D721Med (cell line): ENCODE results near the gene NLK.

Experiments used
- DNase-seq: peaks from one replicate; pipeline ENCODE4 v3.0.0; 2011; ENCODE audit warnings: low spot score; ENCODE audit not compliant: insufficient read length
- FAIRE-seq: peaks from 2 replicates; lab custom pipeline; 2011; peaks lifted over from hg19 to GRCh38; lab: Jason Lieb, UNC
- CTCF ChIP-seq: IDR thresholded peaks from 2 replicates; pipeline ENCODE4 v1.5.1; 2012; ENCODE audit warnings: mild to moderate bottlenecking, control low read depth; ENCODE audit not compliant: insufficient read depth; ENCODE audit errors: missing control alignments

NLK gene

GRCh38 chr17:28131599-28131998, 89.1 kb downstream of the NLK start:
- no peak for FAIRE-seq
- TF ChIP-seq CTCF, result no peak
- DNase-seq, result no peak

DNA sequence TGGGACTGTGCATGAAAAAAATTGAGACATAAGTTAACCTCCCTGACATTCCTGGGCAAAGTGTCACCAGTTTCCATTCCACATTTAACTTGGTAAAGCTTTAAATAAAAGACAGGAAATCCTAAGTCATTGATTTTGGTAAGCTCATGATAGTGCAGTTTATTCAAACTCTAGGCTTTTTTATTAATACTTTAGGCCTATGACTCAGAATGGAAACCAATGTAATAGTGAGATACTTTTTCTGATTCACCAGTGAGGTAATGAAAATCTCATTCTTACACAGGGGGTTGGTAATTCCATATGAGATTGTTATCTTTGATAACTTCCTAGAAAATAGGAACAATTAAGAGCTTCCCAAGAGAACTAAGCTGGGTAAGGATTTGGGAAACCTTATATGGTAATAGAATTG, 91.1 kb downstream of the NLK start:
- DNase-seq (no peak), FAIRE-seq (peak; percentile 16)
- no peak for TF ChIP-seq CTCF

DNA sequence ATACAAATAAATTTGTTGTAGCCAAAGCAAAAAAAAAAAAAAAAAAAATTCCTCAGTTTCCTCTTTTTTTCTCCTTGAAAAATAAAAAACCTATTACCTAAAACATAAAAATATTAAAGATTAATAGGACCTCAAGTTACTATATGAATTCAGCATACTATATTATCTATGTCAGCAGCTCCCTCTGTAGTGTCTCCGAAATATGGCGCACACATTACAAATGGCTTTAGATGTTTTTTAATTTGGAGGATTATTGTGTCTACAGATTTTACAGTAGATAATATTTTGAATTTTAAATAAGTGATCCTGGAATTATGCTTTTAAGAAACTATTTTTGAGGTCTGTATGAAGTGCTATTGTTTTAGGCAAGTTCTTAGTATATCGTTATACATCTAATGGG, 94.4 kb downstream of the NLK start:
- TF ChIP-seq CTCF, result no peak
- DNase-seq (no peak), FAIRE-seq (no peak)

DNA sequence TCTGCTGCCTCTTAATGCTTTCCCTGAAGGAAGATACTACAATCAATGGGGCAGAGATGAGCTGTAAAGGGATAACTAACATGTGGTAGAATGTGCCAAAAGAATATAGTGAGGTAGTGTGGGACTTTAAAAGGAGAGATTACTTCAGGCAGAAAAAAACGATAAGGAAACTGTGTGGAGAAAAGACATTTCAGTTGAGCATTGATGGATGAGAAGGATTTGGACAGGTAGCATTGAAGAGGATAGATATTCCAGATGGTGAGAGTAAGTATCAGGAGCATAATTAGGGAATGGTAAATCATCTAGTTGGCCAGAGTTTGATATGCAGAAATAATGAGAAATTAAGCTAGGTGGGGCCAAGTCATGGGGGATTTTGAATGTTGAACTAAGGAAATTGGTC, 97.3 kb downstream of the NLK start:
- no peak for TF ChIP-seq CTCF
- FAIRE-seq, result peak; percentile 84
- DNase-seq, result no peak

GRCh38 chr17:28141313-28141712, 98.8 kb downstream of the NLK start:
- no peak for DNase-seq
- no peak for TF ChIP-seq CTCF
- no peak for FAIRE-seq

DNA sequence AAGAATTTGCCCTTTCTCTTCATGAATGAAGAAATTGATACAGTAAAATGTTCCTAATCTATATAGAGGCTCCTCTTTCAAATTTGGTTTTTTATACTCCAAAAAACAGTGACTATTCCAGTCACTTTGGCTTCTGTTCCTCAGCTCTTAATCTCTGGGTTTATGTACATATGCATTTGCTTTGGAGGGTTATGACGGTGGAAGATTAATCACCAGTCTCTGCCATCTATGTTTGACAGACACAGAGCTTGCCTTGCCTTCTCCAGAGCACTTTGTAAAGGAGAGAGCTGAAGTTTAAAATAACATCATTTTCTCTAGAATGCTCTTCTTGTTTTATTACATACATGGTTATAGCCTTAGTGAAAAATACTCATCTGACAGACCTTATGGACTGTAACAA, 99.3 kb downstream of the NLK start:
- DNase-seq (no peak), FAIRE-seq (no peak)
- no peak for TF ChIP-seq CTCF

- peak; percentile 38 for FAIRE-seq
- no peak for DNase-seq
- TF ChIP-seq CTCF, result no peak
Measured at GRCh38 chr17:28142305-28142704, 99.8 kb downstream of the NLK start.
